GM12865 (cell line): Measurements from ENCODE around the gene FADD.

Experiments
- DNase-seq: peaks from one replicate; pipeline ENCODE4 v3.0.0; 2010; ENCODE audit warnings: low read depth
- H3K4me3 ChIP-seq: 2 replicates; pipeline ENCODE4 v1.5.1; 2011; ENCODE audit warnings: mild to moderate bottlenecking, low read depth, low read length, control low read depth
- TF ChIP-seq, protein P1 (sequence below): IDR thresholded peaks from 2 replicates; pipeline ENCODE4 v1.5.1; 2011; ENCODE audit warnings: low read length, control low read depth, low read depth, inconsistent platforms; ENCODE audit not compliant: insufficient read depth; ENCODE audit errors: missing control alignments

The FADD gene

DNA sequence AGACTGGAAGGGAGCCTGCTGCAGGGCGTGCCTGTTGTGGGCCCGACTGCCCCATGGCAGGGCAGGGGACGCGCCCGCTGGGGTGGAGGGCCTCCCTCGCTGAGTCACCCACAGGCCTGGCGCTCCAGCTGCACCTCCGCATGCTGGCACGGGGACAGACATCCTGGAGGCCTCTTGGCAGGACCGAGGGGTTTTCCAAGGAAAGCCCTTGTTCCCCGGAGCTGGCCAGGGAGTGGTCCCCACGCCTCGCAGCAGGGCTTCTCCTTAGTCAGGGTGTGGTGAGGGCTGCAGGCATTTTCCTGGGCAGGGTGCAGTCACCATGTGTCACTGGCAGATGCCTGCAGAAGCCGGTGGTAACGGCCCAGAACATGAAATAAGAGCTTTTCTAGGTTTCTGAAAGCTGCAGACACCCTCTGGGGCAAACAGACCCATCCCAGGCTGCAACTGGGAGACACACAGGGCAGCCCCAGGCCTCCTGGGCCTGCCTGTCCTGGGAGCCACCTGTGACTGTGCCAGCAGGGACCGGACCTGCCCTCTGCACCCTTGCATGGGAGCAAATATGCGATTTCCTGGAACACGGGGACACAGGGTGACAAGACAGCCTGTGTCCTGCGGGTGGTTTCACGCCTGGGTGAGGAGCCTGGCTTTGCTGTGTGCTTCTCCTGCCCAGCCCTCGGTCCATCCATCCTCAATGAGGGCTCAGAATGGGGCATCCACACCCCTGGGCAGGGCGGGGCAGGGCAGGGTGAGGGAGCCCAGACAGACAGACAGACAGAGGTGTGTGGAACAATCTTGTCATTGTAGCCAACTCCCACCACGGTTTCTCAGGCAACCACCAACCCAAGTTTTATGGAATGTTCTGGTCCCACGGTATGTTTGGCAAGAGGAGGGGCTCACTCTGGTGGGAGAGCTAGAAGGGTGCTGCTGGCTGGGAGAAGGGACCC, 43.2 kb upstream of the FADD start:
- no peak for DNase-seq

DNA sequence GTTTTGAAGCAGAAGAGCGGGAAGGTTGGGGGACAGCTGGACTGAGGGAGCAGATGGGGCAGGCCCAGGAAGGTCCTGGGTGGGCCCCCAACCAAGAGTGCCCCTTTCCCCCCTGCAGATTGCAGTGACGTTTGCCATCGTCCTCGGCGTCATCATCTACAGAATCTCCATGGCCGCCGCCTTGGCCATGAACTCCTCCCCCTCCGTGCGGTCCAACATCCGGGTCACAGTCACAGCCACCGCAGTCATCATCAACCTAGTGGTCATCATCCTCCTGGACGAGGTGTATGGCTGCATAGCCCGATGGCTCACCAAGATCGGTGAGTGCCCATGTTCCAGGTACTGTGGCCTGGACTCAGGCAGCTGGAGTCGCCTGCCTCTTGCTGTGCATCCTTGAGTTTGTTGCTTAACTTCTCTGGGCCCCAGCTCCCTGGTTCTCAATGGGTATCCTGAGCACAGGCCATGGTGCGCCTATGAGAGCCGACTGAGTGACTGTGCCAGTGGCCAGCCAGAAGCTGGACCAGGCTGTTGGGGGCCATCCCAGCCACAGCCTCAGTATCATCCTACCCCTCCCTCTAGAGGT, 42.0 kb upstream of the FADD start:
- no peak for DNase-seq
- TF ChIP-seq, protein P1, sequence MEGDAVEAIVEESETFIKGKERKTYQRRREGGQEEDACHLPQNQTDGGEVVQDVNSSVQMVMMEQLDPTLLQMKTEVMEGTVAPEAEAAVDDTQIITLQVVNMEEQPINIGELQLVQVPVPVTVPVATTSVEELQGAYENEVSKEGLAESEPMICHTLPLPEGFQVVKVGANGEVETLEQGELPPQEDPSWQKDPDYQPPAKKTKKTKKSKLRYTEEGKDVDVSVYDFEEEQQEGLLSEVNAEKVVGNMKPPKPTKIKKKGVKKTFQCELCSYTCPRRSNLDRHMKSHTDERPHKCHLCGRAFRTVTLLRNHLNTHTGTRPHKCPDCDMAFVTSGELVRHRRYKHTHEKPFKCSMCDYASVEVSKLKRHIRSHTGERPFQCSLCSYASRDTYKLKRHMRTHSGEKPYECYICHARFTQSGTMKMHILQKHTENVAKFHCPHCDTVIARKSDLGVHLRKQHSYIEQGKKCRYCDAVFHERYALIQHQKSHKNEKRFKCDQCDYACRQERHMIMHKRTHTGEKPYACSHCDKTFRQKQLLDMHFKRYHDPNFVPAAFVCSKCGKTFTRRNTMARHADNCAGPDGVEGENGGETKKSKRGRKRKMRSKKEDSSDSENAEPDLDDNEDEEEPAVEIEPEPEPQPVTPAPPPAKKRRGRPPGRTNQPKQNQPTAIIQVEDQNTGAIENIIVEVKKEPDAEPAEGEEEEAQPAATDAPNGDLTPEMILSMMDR: no peak
- no peak overlapping the region for H3K4me3 ChIP-seq

More for the DNA sequence above, 43.2 kb upstream of the FADD start:
- TF ChIP-seq, protein P1: no peak
- no peak overlapping the region for H3K4me3 ChIP-seq

DNA sequence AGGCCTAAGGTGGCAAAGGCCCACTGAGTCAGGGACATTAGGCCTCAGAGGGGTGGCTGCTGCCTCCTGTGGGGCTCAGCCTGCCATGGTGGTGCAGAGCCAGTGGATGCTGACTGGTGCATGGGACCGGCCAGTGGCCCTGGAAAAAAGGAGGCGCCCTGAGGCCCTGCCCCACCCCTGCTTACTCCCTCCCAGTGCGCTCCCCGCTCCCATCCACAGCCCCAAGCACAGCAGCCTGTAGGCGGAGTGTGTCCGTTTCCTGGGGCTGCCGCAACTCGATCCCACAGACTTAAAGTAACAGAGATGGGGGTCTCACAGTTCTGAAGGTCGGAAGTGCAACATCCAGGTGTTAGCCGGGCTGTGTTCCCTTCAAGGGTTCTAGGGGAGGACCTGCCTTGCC, 38.4 kb upstream of the FADD start:
- no peak overlapping the region for H3K4me3 ChIP-seq
- no peak for DNase-seq
- TF ChIP-seq, protein P1: no peak

DNA sequence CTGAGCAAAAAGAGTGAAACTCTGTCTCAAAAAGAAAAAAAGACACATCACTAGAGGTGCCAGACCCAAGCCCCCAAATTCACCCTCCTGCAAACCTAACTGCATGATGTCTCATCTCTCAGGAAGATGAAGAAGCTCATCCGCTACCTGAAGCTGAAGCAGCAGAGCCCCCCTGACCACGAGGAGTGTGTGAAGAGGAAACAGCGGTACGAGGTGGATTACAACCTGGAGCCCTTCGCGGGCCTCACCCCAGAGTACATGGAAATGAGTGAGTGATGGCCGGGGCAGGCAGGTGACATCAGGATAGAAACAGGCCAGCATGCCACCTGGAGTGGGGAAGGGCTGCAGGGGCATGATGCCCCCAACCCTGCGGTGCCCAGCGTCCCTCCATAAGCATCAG, 36.0 kb upstream of the FADD start:
- DNase-seq: no peak
- no peak overlapping the region for H3K4me3 ChIP-seq

DNA sequence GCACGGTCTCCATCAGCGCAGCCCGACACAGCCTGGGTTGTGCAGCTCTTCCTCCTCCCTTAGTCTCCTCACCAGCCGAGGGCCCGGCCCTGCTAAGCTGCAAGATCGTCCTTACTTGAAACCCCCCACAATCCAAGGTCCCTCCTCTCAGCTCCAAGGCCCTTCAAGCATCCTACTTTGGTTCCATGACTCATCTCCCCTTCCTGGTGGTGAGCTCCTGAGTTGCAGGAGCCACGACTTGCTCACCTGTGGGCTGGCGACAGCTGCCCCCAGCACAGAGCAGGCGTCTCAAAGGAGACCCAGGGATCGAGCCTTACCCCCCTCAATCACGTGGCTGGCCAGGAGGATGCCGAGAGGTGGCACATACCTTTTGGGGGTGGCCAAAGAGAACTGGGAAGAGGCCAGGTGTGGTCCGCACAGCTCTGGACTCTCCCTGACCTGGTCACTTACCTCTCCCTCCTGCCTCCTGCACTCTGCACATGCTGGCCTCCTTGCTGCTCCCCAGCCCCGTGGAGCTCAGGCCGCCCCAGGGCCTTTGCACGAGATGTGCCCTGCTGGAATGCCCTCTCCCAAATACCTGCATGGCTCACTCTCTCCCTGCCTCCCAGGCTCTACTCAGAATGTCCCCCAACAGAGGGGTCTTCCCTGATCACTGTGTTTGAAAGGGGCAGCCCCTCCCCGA, 35.2 kb upstream of the FADD start:
- no peak for DNase-seq
- TF ChIP-seq, protein P1: no peak

More for the DNA sequence above, 36.0 kb upstream of the FADD start:
- TF ChIP-seq, protein P1: no peak

DNA sequence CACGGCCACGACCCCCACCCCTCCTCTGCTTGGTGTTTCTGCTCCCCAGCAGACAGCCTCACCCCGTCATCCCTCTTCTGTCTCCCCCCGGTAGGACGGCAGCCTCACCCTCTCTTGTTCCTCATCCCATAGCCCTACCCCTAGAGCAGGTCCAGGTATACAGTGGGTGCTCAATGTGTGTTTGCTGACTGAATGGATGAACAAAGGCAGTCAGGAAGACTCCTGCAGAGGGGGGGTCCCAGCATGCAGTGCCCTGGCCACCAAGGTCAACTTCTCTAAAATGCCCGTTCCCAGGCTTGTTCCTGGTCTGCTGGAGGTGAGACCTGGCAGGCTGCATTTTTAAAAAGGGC, 34.7 kb upstream of the FADD start:
- TF ChIP-seq, protein P1: no peak

More for the DNA sequence above, 35.2 kb upstream of the FADD start:
- H3K4me3 ChIP-seq: no peak overlapping the region

More for the DNA sequence above, 34.7 kb upstream of the FADD start:
- H3K4me3 ChIP-seq: no peak overlapping the region
- no peak for DNase-seq
